HepG2 (cell line): ENCODE measurements around the gene ADAMTS2. TPM values are rescaled to one million over a fixed set of nuclear protein-coding genes. Genes with fewer than 3 reads are reported as not detected.

Experiments used
- BORCS8-MEF2B ChIP-seq: sonication (generic); formaldehyde crosslinking; IDR thresholded peaks from 2 replicates; pipeline ENCODE4 v1.8.0; 2022; ENCODE audit warnings: mild to moderate bottlenecking, missing genetic modification reagents
- BRD4 ChIP-seq: sonication (generic); formaldehyde crosslinking; IDR thresholded peaks from 2 replicates; pipeline ENCODE4 v1.4.0; 2020; ENCODE audit warnings: missing genetic modification reagents
- IKZF1 ChIP-seq: fragments of 450-650 bp; IDR thresholded peaks from 2 replicates; pipeline ENCODE4 v1.7.1; 2016
- KDM3A ChIP-seq: IDR thresholded peaks from 2 replicates; pipeline ENCODE4 v1.6.1; 2018; ENCODE audit warnings: low read depth, missing compliant biosample characterization
- MAFF ChIP-seq: IDR thresholded peaks from 2 replicates; pipeline ENCODE4 v1.6.1; 2011; ENCODE audit warnings: low read depth, low read length, improper control_type of control experiment
- MATR3 ChIP-seq: sonication (generic); formaldehyde crosslinking; IDR thresholded peaks from 2 replicates; pipeline ENCODE4 v1.4.0; 2020; ENCODE audit warnings: missing genetic modification reagents
- NR2F1 ChIP-seq, 2 experiments: fragments of 450-650 bp in 1 of 2; formaldehyde crosslinking in 1 of 2; IDR thresholded peaks; 2 replicates each; pipeline versions ENCODE4 v1.5.0 to v1.6.1; 2016 to 2020; ENCODE audit warnings: mild to moderate bottlenecking in 1 of 2, missing compliant biosample characterization in 1 of 2, missing genetic modification reagents in 1 of 2, moderate library complexity in 1 of 2
- PAXIP1 ChIP-seq: sonication (generic); formaldehyde crosslinking; conservative IDR thresholded peaks from 2 replicates; pipeline ENCODE4 v1.4.0; 2020; ENCODE audit warnings: mild to moderate bottlenecking, missing genetic modification reagents, moderate library complexity
- PHB2 ChIP-seq: fragments of 450-650 bp; IDR thresholded peaks from 2 replicates; pipeline ENCODE4 v1.6.1; 2018; ENCODE audit not compliant: partially characterized antibody
- RAD21 ChIP-seq: fragments of 450-650 bp; formaldehyde crosslinking; IDR thresholded peaks from 2 replicates; pipeline ENCODE4 v1.5.0; 2020; ENCODE audit warnings: mild to moderate bottlenecking
- ZNF30 ChIP-seq: sonication (generic); formaldehyde crosslinking; IDR thresholded peaks from 2 replicates; pipeline ENCODE4 v1.5.0; 2020; ENCODE audit warnings: mild to moderate bottlenecking, missing genetic modification reagents
- ZNF446 ChIP-seq: sonication (generic); formaldehyde crosslinking; IDR thresholded peaks from 2 replicates; pipeline ENCODE4 v1.5.0; 2020; ENCODE audit warnings: mild to moderate bottlenecking, missing genetic modification reagents
- ZNF557 ChIP-seq: sonication (generic); formaldehyde crosslinking; IDR thresholded peaks from 2 replicates; pipeline ENCODE4 v1.4.0; 2020; ENCODE audit warnings: missing genetic modification reagents
- ZNF709 ChIP-seq: sonication (generic); formaldehyde crosslinking; IDR thresholded peaks from 2 replicates; pipeline ENCODE4 v1.5.0; 2020; ENCODE audit warnings: mild to moderate bottlenecking, missing genetic modification reagents
- polyA plus RNA-seq, 8 experiments: library from polyadenylated mRNA; depleted of rRNA in 3 of 8; stranded (reverse) in 7 of 8; unstranded in 1 of 8; fragments of >200 nt; fragmentation: Illumina TruSeq in 4 of 8; extraction: Trizol in 4 of 8; gene quantifications; 2 replicates each; pipeline versions ENCODE4 v1.2.1 to v1.2.3, GENCODE V29; 2011 to 2016; ENCODE audit warnings: low read depth in 4 of 8, missing spikeins in 1 of 8, mixed read lengths in 1 of 8; ENCODE audit not compliant: insufficient read depth in 1 of 8
- total RNA-seq, 5 experiments: library from RNA; depleted of rRNA; stranded (reverse); fragments of >200 nt; fragmentation: Illumina TruSeq; extraction: Trizol; gene quantifications; 2 replicates each; pipeline ENCODE4 v1.2.3, GENCODE V29; 2016; ENCODE audit warnings: low read depth in 1 of 5
- TF ChIP-seq, protein P1 (sequence below): sonication (generic); formaldehyde crosslinking; IDR thresholded peaks from 2 replicates; pipeline ENCODE4 v1.5.0; 2020; ENCODE audit warnings: mild to moderate bottlenecking, missing genetic modification reagents, borderline replicate concordance
- TF ChIP-seq, protein P2 (sequence below): IDR thresholded peaks from 2 replicates; pipeline ENCODE4 v1.6.1; 2016; ENCODE audit warnings: missing biosample characterization, missing genetic modification reagents, low read depth
- TF ChIP-seq, protein P3 (sequence below): sonication (generic); formaldehyde crosslinking; IDR thresholded peaks from 2 replicates; pipeline ENCODE4 v1.8.0; 2022; ENCODE audit warnings: low read depth, missing genetic modification reagents

The ADAMTS2 gene
- total and polyA plus RNA-seq, 2 of the 13 experiments (the other 11 are each of a cell fraction or from before 2014, with no cell fraction given), result 0.24 to 3.5 TPM

DNA sequence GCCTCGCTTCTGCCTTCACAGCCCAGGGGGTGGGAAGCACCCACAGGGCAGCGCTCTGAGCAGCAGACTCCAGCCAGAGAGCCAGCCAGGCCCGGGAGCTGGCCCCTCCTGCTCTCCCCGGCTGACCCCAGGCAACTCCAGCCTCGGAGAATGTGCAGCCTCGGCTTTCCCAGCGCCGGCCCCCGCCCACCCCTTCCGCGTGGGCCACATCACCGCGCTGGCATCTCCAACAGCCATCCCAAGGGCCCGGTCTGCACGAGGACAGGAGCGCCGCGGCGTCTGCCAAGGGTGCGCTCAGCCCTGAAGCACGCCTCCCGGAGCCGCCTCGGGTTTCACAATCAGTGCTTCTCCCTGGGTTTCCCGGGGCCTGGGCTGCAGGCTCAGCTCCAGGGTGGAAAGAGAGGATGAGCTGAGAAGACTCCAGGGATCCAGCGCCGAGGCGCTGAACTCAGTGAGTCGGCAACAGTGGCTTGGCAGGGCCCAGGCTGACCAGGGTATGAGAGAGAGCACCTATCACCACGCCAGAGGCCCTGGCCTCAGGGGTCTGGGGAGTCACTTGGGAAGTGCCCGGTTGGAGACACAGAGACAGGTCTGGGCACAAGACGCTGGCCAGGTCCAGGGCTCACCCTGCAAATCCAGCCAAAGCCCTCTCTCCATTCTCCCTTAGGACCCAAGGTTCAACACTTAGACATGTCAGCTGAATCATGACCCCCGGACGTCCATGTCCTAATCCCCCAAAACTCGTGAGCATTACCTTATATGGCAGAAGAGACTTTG lies 79.6 kb downstream of the ADAMTS2 start (continued):
- TF ChIP-seq NR2F1 (CRISPR knock-in tag; IDR thresholded peaks at IDR 0.05) (0 out of 4 replicates have a peak, but pooled peaks of 1 of the 2 experiments have one; percentile 9), MATR3 (CRISPR knock-in tag) (no peak), PHB2 (no peak), IKZF1 (no peak), RAD21 (CRISPR knock-in tag) (no peak), ZNF446 (no peak), ZNF709 (CRISPR knock-in tag) (peak; percentile 53; the same call in 1 of the 2 replicates), BRD4 (CRISPR knock-in tag) (no peak), PAXIP1 (no peak), MAFF (no peak), ZNF557 (no peak), BORCS8-MEF2B (CRISPR knock-in tag) (no peak), KDM3A (CRISPR knock-in tag) (no peak), ZNF30 (no peak)
- TF ChIP-seq, protein P1, sequence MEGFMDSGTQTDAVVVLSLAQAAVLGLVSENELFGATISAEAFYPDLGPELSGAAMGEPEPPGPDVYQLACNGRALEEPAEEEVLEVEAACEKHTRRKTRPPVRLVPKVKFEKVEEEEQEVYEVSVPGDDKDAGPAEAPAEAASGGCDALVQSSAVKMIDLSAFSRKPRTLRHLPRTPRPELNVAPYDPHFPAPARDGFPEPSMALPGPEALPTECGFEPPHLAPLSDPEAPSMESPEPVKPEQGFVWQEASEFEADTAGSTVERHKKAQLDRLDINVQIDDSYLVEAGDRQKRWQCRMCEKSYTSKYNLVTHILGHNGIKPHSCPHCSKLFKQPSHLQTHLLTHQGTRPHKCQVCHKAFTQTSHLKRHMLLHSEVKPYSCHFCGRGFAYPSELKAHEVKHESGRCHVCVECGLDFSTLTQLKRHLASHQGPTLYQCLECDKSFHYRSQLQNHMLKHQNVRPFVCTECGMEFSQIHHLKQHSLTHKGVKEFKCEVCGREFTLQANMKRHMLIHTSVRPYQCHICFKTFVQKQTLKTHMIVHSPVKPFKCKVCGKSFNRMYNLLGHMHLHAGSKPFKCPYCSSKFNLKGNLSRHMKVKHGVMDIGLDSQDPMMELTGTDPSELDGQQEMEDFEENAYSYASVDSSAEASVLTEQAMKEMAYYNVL (CRISPR knock-in tag), result peak; percentile 57; the same call in 1 of the 2 replicates
- TF ChIP-seq, protein P2, sequence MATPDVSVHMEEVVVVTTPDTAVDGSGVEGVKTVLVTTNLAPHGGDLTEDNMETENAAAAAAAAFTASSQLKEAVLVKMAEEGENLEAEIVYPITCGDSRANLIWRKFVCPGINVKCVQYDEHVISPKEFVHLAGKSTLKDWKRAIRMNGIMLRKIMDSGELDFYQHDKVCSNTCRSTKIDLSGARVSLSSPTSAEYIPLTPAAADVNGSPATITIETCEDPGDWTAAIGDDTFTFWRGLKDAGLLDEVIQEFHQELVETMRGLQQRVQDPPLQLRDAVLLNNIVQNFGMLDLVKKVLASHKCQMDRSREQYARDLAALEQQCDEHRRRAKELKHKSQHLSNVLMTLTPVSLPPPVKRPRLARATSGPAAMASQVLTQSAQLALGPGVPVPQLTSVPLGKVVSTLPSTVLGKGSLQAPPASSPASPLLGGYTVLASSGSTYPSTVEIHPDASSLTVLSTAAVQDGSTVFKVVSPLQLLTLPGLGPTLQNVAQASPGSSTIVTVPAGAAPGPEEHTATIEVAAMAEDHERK (CRISPR knock-in tag), result no peak
- TF ChIP-seq, protein P3, sequence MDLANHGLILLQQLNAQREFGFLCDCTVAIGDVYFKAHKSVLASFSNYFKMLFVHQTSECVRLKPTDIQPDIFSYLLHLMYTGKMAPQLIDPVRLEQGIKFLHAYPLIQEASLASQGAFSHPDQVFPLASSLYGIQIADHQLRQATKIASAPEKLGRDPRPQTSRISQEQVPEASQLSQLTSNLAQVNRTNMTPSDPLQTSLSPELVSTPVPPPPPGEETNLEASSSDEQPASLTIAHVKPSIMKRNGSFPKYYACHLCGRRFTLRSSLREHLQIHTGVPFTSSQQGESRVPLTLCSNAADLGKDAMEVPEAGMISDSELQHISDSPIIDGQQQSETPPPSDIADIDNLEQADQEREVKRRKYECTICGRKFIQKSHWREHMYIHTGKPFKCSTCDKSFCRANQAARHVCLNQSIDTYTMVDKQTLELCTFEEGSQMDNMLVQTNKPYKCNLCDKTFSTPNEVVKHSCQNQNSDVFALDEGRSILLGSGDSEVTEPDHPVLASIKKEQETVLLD, result no peak
